CD4-positive, CD25-positive, alpha-beta regulatory T cell (primary cell): ENCODE measurements around the gene CST8. TPM values are rescaled to one million over a fixed set of nuclear protein-coding genes. Genes with fewer than 3 reads are reported as not detected.

Source experiments
- ATAC-seq, 2 donors: fragments of 150-1000 bp; cut with Tn5 transposase; one replicate each; pipeline ENCODE4 v1.10.0; 2021; ENCODE audit warnings: low read depth in 2 of 2, moderate number of reproducible peaks in 2 of 2, moderate library complexity in 1 of 2
- DNase-seq, 3 donors: peaks; one replicate each; pipeline versions ENCODE4 v3.0.0 to v3.0.0-alpha.2; 2012 to 2022; ENCODE audit warnings: mixed read lengths in 1 of 3
- H3K27ac ChIP-seq: one replicate; pipeline ENCODE4 v1.7.0; 2013; ENCODE audit warnings: mild to moderate bottlenecking, low read length; ENCODE audit not compliant: insufficient read depth, poor library complexity, severe bottlenecking
- H3K27me3 ChIP-seq: one replicate; pipeline ENCODE4 v1.7.0; 2013; ENCODE audit warnings: low read length; ENCODE audit not compliant: control insufficient read depth, insufficient read depth
- H3K36me3 ChIP-seq: one replicate; pipeline ENCODE4 v1.7.0; 2013; ENCODE audit warnings: mild to moderate bottlenecking, low read length, moderate library complexity; ENCODE audit not compliant: control insufficient read depth, insufficient read depth
- H3K4me1 ChIP-seq: 2 replicates; pipeline ENCODE4 v1.7.0; 2013; ENCODE audit warnings: mild to moderate bottlenecking, low read length; ENCODE audit not compliant: insufficient read depth, control insufficient read depth, poor library complexity, severe bottlenecking
- H3K4me3 ChIP-seq: one replicate; pipeline ENCODE4 v1.7.0; 2013; ENCODE audit warnings: low read depth, mild to moderate bottlenecking, low read length, moderate library complexity
- H3K9me3 ChIP-seq, 2 experiments: 1 replicate in 1 of 2; 2 replicates in 1 of 2; pipeline ENCODE4 v1.7.0; 2013; ENCODE audit warnings: low read length in 2 of 2, mild to moderate bottlenecking in 1 of 2, moderate library complexity in 1 of 2; ENCODE audit not compliant: control insufficient read depth in 2 of 2
- H3K27ac Mint-ChIP-seq, 3 donors: one replicate each; pipeline ENCODE4 v1.8.0; 2020 to 2022; ENCODE audit warnings: mild to moderate bottlenecking in 3 of 3, mixed read lengths in 3 of 3, moderate library complexity in 2 of 3
- H3K27me3 Mint-ChIP-seq: one replicate; pipeline ENCODE4 v1.8.0; 2022; ENCODE audit warnings: mild to moderate bottlenecking, mixed read lengths
- H3K36me3 Mint-ChIP-seq: one replicate; pipeline ENCODE4 v1.8.0; 2020; ENCODE audit warnings: mixed read lengths
- H3K4me1 Mint-ChIP-seq, 4 donors: one replicate each; pipeline ENCODE4 v1.8.0; 2020 to 2022; ENCODE audit warnings: mixed read lengths in 4 of 4, mild to moderate bottlenecking in 1 of 4
- H3K4me3 Mint-ChIP-seq, 4 donors: one replicate each; pipeline ENCODE4 v1.8.0; 2020 to 2022; ENCODE audit warnings: mild to moderate bottlenecking in 4 of 4, mixed read lengths in 4 of 4, moderate library complexity in 3 of 4
- H3K9me3 Mint-ChIP-seq, 7 donors: one replicate each; pipeline ENCODE4 v1.8.0; 2020 to 2022; ENCODE audit warnings: mixed read lengths in 7 of 7, mild to moderate bottlenecking in 3 of 7, moderate library complexity in 2 of 7
- polyA plus RNA-seq, 4 donors: library from polyadenylated mRNA; unstranded; fragments of 300-500 nt; fragmentation: Illumina TruSeq; gene quantifications; one replicate each; pipeline ENCODE4 v1.2.3, GENCODE V29; 2021
- total RNA-seq: library from RNA; stranded (reverse); gene quantifications from one replicate; pipeline ENCODE4 v1.2.3, GENCODE V29; 2022

Gene CST8
- total and polyA plus RNA-seq, 5 donors from 2014 or later, result not detected

DNA sequence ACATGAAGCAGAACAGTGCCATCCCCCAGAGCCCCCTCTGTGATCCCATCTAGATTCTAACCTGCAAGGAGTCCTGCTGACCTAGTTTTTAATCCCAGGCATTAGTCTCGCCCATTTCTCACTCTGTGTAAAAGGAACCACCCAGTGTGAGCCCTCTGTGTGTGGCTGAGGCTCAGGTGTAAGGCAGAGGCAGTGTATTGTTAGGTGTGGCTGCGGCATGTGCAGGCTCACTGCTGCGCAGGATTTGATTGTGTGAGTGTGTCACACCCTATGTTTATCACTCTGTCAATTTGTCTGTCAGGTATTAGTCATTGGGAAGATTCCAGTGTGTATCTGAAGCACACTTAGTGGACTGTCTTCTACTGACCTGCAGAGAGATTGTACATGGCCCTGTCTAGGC lies 13.7 kb upstream of the CST8 start:
- DNase-seq (no peak), ATAC-seq (no peak)
- H3K27ac Mint-ChIP-seq, result no peak overlapping the region
- Histone ChIP-seq H3K4me3 (no peak overlapping the region), H3K36me3 (no peaks in the 10 kb centered on the region), H3K9me3 (no peaks in the 10 kb centered on the region), H3K27ac (no peak overlapping the region), H3K27me3 (no peaks in the 10 kb centered on the region), H3K4me1 (no peaks in the 10 kb centered on the region)
- H3K36me3 Mint-ChIP-seq, result no peaks in the 10 kb centered on the region
- H3K9me3 Mint-ChIP-seq, result no peaks in the 10 kb centered on the region
- no peak overlapping the region for H3K4me3 Mint-ChIP-seq
- no peaks in the 10 kb centered on the region for H3K4me1 Mint-ChIP-seq
- no peaks in the 10 kb centered on the region for H3K27me3 Mint-ChIP-seq

DNA sequence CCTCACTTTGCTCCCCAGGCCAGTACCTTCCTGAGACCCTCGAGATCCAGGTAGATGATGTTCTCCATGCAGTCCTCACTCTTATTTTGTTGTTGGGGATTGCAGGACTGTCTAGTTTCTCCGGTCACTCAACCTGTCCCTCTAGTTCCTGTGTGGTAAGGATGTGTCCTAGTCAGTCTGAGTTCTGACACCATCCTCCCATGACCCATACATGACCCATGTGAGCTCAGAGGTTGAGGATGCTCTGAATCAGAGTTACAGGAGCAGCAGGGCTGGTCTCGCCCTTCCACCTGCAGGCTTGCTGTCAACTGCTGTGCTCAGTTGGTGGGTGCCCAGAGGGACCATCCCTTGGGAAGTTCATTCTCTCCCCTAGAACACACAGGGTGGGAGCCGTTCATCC lies 11.9 kb upstream of the CST8 start:
- Mint-ChIP-seq H3K4me1 (no peaks in the 10 kb centered on the region), H3K27ac (no peak overlapping the region), H3K4me3 (no peak overlapping the region), H3K36me3 (no peaks in the 10 kb centered on the region), H3K27me3 (peaks cover 6% of the 10 kb centered on the region), H3K9me3 (no peaks in the 10 kb centered on the region)
- Histone ChIP-seq H3K4me1 (no peaks in the 10 kb centered on the region), H3K4me3 (no peak overlapping the region), H3K36me3 (no peaks in the 10 kb centered on the region), H3K27ac (no peak overlapping the region), H3K9me3 (no peaks in the 10 kb centered on the region), H3K27me3 (peaks cover 1% of the 10 kb centered on the region)
- DNase-seq (no peak), ATAC-seq (no peak)

DNA sequence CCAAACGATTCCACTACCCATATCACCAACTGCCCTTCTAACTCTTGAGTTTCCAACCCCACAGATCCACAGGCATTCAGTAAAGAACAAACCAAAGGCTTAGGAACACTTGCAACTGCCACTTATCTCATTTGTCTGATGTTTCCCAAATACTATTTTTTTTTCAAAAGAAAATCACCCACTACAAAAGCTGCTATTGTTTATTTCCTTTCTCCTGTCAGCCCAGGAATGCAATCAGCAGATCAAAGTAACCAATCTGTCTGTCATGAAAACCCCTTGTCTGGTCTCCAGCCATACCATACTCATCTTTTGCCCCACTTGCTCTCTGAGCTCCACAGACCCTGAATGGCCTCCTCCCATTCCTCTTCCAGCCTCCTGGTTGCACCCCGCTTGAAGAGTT lies 8.8 kb upstream of the CST8 start:
- Mint-ChIP-seq H3K9me3 (peaks cover 0 to 4% (median 0%) of the 10 kb centered on the region in 7 donors), H3K36me3 (no peaks in the 10 kb centered on the region), H3K4me1 (no peaks in the 10 kb centered on the region), H3K4me3 (no peak overlapping the region), H3K27ac (no peak overlapping the region), H3K27me3 (peaks cover 10% of the 10 kb centered on the region)
- Histone ChIP-seq H3K27me3 (peaks cover 2% of the 10 kb centered on the region), H3K36me3 (no peaks in the 10 kb centered on the region), H3K4me1 (no peaks in the 10 kb centered on the region), H3K9me3 (no peaks in the 10 kb centered on the region), H3K4me3 (no peak overlapping the region), H3K27ac (no peak overlapping the region)
- ATAC-seq, result no peak
- no peak for DNase-seq

DNA sequence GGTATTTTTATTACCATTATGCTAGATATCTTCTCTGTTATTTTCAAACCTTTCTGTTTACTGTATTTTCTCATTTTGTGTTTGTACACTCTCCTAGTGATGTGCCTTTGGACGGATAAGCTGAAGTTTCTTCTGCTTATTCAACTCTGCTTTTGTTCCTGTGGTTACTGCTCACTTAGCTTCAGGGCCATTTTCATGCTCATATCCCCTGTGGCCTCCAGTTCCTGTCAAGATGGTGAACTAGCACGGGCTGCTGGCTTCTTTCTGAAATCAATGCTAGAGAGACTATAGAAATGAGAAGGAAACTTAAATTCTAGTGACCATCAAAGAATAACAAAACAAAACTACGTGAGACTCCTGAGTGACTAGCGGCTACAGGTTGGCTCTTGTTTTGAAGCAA lies 6.8 kb upstream of the CST8 start:
- no peaks in the 10 kb centered on the region for H3K36me3 ChIP-seq
- H3K9me3 ChIP-seq, result no peaks in the 10 kb centered on the region
- H3K27ac ChIP-seq, result no peak overlapping the region
- Mint-ChIP-seq H3K27me3 (peaks cover 14% of the 10 kb centered on the region), H3K4me3 (no peak overlapping the region), H3K9me3 (peaks cover 0 to 4% (median 0%) of the 10 kb centered on the region in 7 donors), H3K27ac (no peak overlapping the region), H3K4me1 (no peaks in the 10 kb centered on the region), H3K36me3 (no peaks in the 10 kb centered on the region)
- no peak for ATAC-seq
- no peaks in the 10 kb centered on the region for H3K4me1 ChIP-seq
- peaks cover 4% of the 10 kb centered on the region for H3K27me3 ChIP-seq
- no peak overlapping the region for H3K4me3 ChIP-seq
- no peak for DNase-seq

DNA sequence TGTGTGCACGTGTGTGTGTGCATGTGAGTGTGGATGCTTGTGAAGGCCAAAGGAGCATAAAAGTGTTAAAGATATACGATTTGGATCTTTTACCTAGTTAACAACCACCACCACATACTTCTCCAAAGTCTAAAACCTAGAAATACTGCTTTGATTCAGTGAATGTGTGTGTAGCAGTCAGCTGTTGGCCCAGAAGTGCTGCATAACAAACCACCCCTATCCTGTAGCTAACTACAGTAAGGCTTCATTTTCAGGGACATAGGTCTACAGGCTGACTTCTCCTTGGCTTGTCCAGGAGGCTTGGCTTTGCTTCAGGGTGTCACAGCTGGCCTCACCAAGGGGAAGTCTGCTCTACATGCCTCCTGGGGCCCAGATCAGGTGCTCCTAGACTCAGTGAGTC lies 2.4 kb upstream of the CST8 start:
- DNase-seq (no peak), ATAC-seq (no peak)
- Histone ChIP-seq H3K27me3 (peaks cover 4% of the 10 kb centered on the region), H3K9me3 (no peaks in the 10 kb centered on the region), H3K36me3 (no peaks in the 10 kb centered on the region), H3K27ac (no peak overlapping the region), H3K4me1 (no peaks in the 10 kb centered on the region), H3K4me3 (no peak overlapping the region)
- no peaks in the 10 kb centered on the region for H3K36me3 Mint-ChIP-seq
- no peak overlapping the region for H3K27ac Mint-ChIP-seq
- no peak overlapping the region for H3K4me3 Mint-ChIP-seq
- peaks cover 0 to 4% (median 0%) of the 10 kb centered on the region in 7 donors for H3K9me3 Mint-ChIP-seq
- H3K4me1 Mint-ChIP-seq, result no peaks in the 10 kb centered on the region
- H3K27me3 Mint-ChIP-seq, result peaks cover 8% of the 10 kb centered on the region

DNA sequence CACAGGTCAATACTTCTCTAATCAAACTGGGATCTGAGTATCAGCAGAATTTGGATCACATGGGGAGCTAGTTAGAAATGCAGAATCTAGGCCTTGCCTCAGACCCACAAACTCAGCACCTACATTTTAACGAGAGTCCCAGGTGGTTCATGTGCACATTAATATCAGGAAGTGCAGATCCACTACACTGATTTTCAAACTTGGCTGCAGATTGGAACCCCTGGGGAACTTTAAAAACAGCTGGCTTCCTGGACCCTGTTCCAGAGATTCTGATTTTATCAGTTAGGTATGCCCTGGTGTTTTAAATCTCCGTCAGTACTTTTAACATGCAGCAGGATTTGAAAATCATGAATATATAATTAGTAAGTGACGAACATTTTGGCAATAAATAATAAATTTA lies 1.9 kb upstream of the CST8 start:
- no peak overlapping the region for H3K4me3 Mint-ChIP-seq
- DNase-seq (no peak), ATAC-seq (no peak)
- Histone ChIP-seq H3K36me3 (no peaks in the 10 kb centered on the region), H3K4me3 (no peak overlapping the region), H3K9me3 (no peaks in the 10 kb centered on the region), H3K27ac (no peak overlapping the region), H3K27me3 (peaks cover 4% of the 10 kb centered on the region), H3K4me1 (no peaks in the 10 kb centered on the region)
- no peaks in the 10 kb centered on the region for H3K4me1 Mint-ChIP-seq
- peaks cover 0 to 4% (median 0%) of the 10 kb centered on the region in 7 donors for H3K9me3 Mint-ChIP-seq
- H3K27me3 Mint-ChIP-seq, result peaks cover 8% of the 10 kb centered on the region
- no peaks in the 10 kb centered on the region for H3K36me3 Mint-ChIP-seq
- no peak overlapping the region for H3K27ac Mint-ChIP-seq

DNA sequence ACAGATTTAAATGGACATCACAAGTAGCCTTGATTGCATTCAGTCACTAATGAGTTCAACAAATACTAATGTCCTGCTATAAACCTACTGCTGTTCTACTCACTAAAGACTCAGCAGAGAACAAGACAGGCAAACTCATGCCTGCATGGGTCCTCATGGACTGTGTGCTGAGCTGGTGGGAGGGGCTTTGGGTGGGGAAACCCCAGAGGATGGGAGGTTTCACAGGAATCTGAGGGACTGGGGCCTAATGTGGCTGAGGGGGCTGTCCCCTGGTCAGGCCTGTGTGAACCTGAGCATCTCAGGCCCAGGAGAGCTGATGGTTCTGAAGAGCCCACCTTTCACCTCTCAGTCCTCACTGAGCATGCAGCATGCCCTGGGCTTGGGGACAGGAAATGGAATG lies 1.4 kb downstream of the CST8 start:
- H3K9me3 Mint-ChIP-seq, result peaks cover 0 to 3% (median 2%) of the 10 kb centered on the region in 7 donors
- H3K4me3 ChIP-seq, result no peak overlapping the region

DNA sequence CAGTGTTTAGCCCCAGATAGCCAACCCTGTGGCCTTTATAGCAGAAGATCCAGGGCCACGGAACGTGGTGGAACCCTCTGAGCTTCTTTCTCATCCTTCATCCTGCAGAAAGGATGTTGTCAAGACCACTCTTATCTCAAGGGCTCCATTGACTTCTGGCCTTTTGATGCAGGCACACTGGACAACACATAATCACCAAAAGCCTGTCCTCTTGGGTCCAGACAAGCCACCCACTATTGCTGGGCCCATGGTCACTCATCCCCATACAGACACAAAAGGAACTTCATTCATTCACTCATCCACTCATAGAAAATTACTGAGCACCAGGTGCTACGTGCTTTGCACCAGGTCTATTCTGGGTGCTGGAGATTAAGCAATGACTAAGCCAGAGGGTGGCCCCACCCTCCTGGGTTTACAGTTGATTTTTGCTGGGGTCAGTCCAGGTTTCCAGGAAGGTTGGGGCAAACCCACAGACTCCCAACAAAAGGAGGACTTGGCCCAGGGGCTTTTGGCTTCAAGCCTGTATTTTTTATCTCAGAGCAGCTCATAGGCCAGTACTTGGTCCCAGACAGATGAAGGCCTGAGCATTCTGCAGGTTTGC lies 2.4 kb downstream of the CST8 start:
- H3K27me3 ChIP-seq, result peaks cover 3% of the 10 kb centered on the region
- no peaks in the 10 kb centered on the region for H3K27me3 Mint-ChIP-seq
- ATAC-seq, result no peak
- H3K27ac ChIP-seq, result no peak overlapping the region
- peaks cover 0 to 3% (median 2%) of the 10 kb centered on the region in 7 donors for H3K9me3 Mint-ChIP-seq
- no peaks in the 10 kb centered on the region for H3K4me1 Mint-ChIP-seq
- H3K36me3 ChIP-seq, result no peaks in the 10 kb centered on the region
- DNase-seq, result no peak
- H3K4me1 ChIP-seq, result no peaks in the 10 kb centered on the region
- H3K4me3 ChIP-seq, result no peak overlapping the region
- no peaks in the 10 kb centered on the region for H3K9me3 ChIP-seq
- no peak overlapping the region for H3K27ac Mint-ChIP-seq
- no peaks in the 10 kb centered on the region for H3K36me3 Mint-ChIP-seq
- H3K4me3 Mint-ChIP-seq, result no peak overlapping the region

More for the DNA sequence above, 1.4 kb downstream of the CST8 start:
- ATAC-seq, result no peak
- no peaks in the 10 kb centered on the region for H3K36me3 Mint-ChIP-seq
- no peak overlapping the region for H3K27ac Mint-ChIP-seq
- Histone ChIP-seq H3K36me3 (no peaks in the 10 kb centered on the region), H3K4me1 (no peaks in the 10 kb centered on the region), H3K27me3 (peaks cover 3% of the 10 kb centered on the region), H3K9me3 (no peaks in the 10 kb centered on the region), H3K27ac (no peak overlapping the region)
- no peak overlapping the region for H3K4me3 Mint-ChIP-seq
- H3K4me1 Mint-ChIP-seq, result no peaks in the 10 kb centered on the region
- H3K27me3 Mint-ChIP-seq, result peaks cover 4% of the 10 kb centered on the region
- DNase-seq, result no peak
